ENCODE data around the gene AGBL4.

- TF ChIP-seq POLR2A (IDR thresholded peaks at IDR 0.05; ENCODE audit: low read depth, low read length) (no peak), TAF1 (IDR thresholded peaks at IDR 0.05; ENCODE audit: borderline replicate concordance, low read depth, low read length) (no peak), POLR2AphosphoS5 (IDR thresholded peaks at IDR 0.05; ENCODE audit: low read depth, low read length) (no peak)
Observed at GRCh38 chr1:49197081-49197480, 826.7 kb downstream of the AGBL4 start.

All from GM12892 (cell line).